Stimulated activated CD8-positive, alpha-beta memory T cell treated with anti-CD3 and anti-CD28 coated beads, Interleukin-7, amount 100 ng/mL, for 4 hours (primary cell): ENCODE data around the gene REXO4.
"Not testable (repeated sequence)": the region's sequence is repeated elsewhere in the genome, so short reads cannot be mapped to it uniquely, and the experiment has no call there.

Experiments
- DNase-seq, 2 donors: peaks; one replicate each; pipeline ENCODE4 v3.0.0-alpha.2; 2020; ENCODE audit warnings: low read depth in 2 of 2

REXO4 gene

DNA sequence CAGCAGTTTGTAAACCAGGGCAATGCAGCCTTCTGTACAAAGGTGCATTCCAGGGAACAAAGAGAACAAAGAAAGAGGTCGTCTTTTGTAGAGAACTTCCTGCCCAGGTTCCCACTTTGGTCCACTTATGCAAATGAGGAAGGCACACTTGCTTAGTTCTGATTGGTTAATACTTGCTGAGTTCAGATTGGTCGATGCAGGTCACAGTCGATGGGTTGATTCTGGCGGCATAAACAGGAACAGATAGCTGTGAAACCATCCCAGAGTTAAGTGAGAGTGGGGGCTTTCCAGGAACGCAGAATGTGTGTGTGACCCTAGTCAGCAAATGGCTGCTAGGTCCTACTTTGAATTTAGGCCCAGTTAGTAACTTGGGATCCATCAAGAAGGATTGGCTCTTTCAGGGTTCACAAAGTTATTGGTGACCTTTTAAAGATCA lies 2.6 kb upstream of the REXO4 start:
- DNase-seq: no peak

DNA sequence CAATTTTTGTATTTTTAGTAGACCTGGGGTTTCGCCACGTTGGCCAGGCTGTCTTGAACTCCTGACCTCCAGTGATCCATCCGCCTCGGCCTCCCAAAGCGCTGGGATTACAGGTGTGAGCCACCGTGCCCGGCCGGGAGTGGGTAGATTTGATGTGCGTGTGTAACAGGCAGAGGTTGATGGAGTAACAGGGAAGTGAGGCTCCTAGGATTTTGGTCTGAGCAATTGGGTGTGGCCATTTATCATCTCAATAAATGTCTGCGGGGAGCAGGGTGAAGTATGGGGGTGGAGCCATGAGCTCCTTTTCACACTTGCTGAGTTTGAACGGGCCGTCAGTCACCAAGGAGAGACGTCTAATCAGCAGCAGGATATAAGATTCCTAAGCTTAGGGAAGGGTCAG lies 1.2 kb upstream of the REXO4 start:
- no peak for DNase-seq

DNA sequence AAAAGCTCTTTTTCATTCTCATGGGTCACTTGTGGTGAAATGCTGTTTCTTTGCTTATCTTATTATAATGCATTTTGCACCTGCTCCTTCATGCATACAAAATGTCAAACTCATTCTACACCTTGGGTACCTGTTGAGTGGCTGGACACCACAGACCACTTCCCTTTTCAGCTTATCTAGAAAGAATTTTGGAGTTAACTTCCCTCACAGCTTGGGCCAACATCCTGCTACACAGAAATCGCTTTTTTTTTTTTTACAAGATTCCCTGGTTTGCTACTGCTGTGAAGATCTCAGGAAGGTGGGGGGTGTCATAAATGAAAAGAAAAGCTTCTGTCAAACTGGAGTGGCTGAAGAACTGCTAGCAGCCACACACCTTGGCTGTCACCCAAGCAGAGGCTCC lies 2.6 kb downstream of the REXO4 start:
- DNase-seq: no peak

DNA sequence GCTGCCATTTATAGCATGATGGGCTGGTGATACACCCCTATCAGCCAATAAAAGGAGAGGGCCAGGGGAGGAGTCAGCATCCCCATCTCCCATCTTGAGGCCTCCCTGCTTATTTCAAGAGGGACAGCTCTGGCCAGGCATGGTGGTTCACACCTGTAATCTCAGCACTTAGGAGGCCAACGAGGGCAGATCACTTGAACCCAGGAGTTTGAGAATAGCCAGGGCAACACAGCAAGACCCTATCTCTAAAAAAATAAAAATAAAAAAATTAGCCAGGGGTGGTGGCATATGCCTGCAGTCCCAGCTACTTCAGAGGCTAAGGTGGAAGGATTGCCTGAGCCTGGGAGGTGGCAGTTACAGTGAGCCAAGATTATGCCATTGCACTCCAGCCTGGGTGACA lies 9.8 kb downstream of the REXO4 start:
- DNase-seq: no peak

DNA sequence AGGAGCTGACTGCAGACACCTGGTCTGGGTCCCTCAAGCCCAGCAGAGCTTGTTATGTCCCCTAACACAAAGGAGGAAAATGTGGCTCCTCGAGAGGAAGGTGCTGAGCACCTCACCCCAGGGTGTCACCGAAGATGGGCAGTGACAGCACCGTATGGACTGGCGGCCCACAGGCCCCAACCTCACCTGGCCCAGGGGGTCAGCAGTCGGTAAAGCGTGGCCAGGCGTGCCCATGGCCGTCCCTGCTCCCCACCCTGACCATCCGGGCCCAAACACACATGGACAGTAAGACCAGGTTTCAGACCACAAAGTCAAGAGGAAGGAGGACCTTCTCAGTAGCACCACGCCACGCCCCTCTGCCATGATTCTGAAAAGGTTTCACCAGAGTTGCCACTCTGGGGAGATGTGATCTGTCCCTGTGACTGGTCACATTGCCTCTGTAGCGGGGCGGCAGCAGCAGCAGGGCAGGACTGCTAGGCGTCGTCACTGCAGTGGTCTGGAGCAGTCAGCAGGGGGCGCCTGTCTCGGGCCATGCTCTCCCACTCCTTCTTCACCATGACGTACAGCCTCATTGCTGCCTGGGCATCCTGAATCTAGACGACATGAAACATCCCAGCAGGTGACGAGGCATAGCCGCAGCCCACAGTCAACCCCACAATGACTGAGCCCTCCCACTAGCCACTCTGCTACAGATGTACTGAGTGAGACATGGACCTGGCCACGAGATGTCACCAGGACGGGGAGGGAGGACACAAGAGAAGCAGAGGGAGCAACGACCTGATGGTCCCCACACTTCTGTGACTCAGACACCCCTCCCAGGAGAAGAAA lies 11.1 kb downstream of the REXO4 start:
- peak; percentile 64 to 74 for DNase-seq

DNA sequence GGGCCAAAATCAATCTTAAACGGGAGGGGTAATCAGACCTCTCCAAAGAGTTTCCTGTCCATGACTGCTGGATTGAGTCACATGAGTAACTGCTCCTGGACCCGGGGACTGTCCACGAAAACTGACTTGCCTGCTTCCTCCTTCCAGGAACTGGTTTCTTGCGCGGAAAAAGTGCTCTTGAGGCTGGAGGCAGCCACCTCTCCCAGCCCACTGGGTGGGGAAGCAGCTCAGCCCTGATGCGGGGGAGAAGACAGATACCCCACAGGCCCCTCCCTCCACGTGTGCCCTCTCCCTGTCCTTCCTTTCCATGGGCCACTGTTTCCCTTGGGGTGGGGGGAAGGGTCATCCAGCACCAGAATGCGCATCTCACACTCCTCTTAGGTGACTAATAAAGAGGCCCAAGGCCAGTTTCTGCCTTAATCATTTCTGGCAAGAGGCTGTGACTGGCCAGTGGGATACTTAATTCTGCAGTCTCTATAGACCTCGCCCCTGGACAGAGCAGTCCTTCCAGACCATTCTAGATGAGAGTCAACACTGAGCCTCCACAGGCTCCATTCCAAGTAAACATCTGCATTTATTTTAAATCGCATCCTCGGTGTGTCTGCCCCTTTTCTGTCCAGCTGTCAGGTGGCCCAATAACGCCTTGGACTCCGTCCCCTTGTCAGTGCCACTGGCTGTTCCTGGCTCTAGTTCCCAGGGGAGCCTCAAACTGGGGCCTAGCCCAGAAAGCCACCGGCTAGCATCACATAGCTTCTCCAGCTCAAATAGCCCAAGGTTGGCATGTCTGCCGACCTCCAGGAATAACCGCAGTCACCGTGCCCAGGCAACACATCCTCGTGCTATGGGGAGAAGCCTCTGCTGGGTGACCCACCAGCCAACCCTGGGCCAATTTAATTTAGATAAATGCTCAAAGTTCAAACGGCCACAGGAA lies 12.0 kb downstream of the REXO4 start:
- no peak for DNase-seq

DNA sequence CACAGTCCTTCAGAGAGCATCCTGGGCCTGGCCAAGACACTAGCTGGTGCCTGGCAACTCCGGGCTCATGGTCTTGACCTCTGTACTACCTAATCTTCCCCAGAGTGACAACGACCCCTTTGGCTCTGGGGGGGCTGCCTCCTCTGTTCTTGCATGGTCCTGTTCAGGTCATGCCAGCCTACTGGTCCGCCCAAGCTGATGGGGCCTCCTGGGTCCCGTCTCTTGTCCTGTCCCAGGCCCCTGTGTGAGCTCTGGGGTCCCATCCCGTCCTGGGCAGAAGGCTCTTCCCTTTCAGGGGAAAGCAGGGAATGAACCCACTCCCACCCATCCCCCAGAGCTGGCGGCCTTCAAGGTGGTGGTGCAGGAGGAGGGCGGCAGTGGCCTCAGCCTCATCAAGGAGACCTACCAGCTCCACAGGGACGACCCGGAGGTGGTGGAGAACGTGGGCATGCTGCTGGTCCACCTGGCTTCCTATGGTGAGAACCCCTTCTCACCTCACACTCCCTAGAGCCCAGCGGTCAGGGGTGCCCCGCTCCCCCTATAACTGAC lies 13.3 kb downstream of the REXO4 start:
- DNase-seq: no peak

DNA sequence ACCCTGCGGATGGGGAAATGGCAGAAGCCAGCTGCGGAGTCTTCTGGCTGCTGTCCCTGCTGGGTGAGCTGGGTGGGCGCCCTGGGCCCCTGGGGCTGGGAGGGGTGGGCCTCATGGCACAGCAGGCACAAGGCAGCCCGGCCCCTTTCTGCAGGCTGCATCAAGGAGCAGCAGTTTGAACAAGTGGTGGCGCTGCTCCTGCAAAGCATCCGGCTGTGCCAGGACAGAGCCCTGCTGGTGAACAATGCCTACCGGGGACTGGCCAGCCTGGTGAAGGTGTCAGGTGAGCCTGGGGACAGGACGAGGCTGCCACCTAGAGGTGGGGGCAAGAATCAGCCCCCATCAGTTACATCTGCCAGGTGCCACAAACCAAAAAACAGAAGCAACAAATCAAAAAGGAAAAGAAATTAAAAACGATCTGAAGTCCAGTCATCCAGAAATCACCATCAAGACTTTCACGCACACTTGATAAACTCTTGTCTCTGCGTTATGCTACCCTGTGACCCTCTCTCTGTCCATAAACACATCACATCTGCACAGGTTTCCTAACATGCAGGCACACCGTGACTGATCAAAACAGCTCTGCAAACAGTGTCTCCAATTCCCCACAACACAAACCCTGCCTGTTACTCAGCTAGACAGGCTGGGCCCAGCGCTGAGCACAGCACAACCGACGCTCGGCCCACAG lies 13.9 kb downstream of the REXO4 start:
- DNase-seq: peak; percentile 18 to 46

DNA sequence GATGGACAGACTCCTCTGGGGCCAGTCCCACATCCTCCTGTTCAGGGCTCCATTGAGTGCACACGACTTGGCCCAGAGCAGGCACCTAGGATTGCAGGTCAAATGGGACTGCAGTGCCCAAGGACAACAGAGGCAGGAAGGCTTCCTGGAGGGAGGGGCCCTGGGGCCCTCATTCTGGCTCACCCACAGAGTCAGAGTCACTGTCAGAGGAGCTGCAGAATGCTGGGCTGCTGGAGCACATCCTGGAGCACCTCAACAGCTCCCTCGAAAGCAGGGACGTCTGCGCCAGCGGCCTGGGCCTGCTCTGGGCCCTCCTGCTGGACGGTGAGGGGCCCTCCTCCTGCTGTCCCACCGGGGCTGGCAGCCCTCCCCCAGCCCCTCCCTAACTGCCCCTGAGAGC lies 15.1 kb downstream of the REXO4 start:
- no peak for DNase-seq

DNA sequence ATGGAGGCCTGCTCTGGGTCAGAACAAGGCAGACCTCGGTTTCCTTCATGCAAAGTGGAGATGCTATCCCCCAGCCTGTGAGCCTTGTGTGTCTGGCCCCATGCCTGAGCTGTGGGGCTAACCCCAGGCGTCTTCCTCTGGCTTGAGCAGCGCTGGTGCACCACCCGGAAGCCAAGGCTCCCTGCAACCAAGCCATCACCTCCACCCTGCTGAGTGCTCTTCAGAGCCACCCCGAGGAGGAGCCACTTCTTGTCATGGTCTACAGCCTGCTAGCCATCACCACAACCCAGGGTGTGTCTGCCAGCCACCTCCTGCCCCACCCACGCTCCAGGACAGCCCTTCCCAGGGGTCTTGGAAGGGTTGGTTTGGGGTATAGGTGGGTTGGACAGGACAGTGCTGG lies 16.2 kb downstream of the REXO4 start:
- no peak for DNase-seq

DNA sequence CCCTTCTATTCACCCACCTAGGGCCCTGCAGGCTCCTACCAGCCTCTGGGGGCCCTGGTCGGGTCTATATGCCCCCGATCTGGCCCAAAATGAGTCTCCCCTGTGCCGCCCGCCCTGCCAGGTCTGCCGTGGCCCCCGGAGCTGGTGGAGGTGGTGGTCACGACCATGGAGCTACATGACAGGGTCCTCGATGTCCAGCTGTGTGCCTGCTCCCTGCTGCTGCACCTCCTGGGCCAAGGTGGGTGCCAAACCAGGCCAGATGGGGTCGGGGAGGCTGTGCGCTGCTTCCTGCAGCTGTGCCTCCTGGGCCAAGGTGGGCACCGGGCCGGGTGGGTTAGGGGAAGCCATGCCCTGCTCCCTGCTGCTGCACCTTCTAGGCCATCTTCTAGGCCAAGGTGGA lies 17.5 kb downstream of the REXO4 start:
- no peak for DNase-seq

DNA sequence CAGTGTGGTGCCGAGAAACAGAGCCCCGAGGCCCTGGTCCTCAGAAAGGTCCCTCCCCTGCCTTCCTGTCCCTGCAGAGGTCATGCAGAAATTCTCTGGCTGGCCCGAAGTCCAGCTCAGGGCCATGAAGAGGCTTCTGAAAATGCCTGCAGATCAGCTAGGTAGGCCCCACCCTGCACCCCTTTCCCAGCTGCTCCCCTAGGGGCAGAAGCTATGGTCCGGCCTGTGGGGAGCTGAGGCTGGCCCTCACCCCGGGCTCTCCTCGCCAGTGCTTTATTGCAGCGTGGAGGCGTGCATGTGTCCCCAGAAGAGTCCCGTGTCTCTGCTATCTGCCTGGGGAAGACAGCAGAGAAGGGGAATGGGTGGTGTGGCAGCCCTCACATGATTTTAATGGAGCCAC lies 19.9 kb downstream of the REXO4 start:
- no peak for DNase-seq

DNA sequence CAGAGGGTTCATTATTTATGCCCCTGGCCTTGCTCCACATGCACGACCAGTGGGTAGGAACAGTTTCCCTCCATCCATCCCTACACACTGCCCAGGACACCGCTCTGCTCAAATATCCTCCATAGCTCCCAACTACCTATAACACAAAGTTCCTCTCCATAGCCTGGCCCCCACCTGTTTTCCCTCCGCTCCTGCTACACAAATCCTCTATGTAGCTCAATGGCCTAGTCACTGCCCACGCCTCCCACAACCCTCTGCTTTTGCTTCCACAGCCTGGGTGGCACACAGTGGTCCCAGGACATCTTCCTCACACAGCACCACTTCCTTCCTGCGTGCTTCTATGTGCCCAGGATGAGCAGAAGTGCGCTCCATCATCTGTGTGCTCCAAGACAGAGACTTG lies 20.4 kb downstream of the REXO4 start:
- no peak for DNase-seq

DNA sequence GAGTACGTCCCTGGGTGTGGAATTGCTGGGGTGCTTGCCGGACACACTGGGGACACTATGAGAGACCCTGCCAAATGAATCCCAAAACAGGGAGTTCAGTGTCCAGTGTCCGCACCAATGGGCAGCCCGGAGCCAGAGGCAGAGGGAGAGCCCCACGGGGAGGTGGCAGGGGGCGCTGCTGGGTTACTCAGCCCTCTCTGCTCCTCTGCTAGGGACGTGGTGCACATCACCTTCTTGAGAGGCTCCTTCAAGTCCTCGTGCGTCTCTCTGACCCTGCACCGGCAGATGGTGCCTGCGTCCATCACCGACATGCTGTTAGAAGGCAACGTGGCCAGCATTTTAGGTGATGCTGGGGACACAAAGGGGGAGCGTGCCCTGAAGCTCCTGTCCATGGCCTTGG lies 20.9 kb downstream of the REXO4 start:
- DNase-seq: no peak

DNA sequence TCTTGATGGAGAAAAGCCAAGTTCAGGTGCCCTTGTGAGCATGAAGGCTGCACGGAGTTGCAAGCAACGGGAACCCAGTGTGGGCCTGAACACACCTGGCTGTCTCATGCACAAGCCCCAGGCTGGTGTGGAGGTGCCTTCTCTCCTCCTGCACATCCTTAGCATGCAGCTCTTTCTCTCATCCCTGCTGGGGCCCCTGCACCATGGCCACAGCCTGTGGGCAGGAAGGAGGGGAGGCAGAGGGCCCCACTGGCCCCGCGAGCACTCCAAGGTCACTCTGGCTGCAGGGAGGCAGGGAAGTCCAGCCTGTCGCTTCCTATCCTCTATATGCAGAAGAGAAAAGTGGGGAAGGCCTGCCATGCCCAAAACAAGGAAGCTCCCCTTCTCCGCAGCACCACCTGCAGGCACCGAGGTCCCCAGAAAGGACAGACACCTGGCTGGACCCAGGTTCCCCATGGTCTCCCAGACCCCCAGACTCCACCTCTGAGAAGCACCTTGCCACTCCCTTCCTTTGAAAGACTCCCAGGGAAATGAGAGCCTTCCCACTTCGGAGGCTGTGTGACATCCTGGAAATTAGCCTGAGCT lies 23.0 kb downstream of the REXO4 start:
- DNase-seq: no peak

DNA sequence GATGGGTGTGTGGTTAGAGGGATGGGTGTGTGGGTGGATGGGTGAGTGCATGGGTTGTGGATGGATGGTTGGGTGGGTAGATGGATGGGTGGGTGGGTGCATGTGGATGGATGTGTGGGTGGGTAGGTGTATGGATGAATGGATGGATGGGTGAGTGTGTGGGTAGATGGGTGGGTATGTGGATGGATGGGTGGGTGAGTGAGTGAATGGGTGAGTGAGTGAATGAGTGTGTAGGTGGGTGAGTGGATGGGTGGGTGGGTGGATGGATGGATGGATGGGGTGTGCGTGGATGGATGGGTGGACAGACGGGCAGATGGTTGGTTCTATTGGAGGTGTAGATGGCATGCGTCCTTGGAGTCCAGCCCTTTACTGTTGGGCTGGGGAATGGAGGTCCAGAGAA lies 24.4 kb downstream of the REXO4 start:
- no peak for DNase-seq

DNA sequence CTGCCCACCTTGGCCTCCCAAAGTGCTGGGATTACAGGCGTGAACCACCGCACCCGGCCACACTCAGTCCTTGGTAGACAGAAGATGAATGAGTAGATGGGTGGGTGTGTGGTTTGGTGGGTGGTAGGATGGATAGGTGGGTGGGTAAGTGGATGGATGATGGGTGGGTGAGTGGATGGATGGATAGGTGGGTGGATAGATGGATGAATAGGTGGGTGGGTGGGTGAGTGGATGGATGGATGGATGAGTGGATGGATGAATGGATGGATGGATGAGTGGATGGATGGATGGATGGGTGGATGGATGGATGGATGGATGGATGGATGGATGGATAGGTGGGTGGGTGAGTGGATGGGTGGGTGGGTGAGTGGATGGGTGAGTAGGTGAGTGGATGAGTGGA lies 25.5 kb downstream of the REXO4 start:
- not testable (repeated sequence) for DNase-seq

DNA sequence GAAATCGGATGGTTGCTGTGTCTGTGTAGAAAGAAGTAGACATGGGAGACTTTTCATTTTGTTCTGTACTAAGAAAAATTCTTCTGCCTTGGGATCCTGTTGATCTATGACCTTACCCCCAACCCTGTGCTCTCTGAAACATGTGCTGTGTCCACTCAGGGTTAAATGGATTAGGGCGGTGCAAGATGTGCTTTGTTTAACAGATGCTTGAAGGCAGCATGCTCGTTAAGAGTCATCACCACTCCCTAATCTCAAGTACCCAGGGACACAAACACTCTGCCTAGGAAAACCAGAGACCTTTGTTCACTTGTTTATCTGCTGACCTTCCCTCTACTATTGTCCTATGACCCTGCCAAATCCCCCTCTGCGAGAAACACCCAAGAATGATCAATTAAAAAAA lies 26.4 kb downstream of the REXO4 start:
- not testable (repeated sequence) for DNase-seq

DNA sequence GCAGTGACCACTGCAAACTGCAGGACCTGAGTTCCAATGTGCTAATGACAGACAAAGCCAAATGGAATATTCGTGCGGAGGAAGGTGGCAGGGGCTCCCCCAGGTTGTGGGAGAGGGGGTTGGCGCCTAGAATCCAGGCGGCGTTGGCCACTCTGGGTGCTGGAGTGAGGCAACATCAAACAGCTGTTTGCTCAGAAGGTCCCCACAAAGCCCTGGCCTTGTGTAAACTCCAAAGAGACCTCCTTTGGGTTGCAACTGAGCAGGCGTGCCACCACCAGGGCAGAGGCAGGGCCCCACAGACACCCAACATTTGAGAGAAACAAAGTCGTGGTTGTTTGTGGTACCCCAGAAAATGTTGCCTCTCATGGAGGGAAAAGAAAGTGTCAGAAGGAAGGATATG lies 27.1 kb downstream of the REXO4 start:
- DNase-seq: no peak

DNA sequence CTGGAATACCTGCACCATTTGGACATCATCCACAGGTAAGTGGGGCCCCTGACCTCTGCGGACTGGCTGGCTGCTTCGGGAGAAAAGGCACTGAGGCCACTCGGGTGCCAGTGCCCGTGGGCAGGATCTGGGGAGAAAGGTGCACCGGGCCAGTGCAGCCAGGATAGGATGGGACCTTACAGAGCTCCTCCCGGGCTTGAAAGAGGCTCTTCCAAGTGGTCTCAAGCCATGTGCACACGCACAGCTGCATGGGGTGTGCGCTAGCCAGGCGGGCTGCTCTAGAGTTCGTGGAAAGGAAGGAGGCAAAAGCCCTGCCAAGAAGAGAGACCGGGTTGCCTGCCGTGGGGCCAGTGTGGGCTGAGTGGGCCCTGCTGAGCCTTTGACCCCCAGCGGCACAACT lies 28.2 kb downstream of the REXO4 start:
- no peak for DNase-seq

DNA sequence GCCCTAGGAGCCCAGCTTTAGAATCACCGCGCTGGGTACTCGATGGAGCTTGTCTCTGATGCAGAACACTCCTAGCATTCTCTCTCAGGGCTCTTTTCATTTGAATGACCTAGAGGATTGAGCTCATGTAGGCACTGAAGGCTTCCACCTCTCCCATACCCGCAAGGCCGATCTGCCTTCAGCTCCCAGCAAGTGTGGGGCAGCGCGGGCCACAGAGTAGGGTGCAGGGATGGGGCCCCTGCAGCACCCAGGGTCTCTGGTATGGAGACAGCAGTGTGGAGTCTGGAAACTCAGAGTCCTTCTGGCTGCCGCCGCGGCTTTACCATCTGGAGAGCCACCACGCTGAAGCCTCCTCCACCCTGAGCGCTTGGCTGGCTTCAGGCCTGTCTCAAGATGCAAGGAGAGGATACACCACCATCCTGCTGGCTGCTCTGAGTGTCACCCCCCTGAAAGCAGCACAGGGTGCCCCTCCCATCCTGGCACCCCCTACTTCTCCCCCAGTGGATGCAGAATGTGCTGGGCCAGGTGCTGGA lies 28.7 kb downstream of the REXO4 start:
- DNase-seq: no peak
